ENCODE measurements around the gene FAM107B.

DNA sequence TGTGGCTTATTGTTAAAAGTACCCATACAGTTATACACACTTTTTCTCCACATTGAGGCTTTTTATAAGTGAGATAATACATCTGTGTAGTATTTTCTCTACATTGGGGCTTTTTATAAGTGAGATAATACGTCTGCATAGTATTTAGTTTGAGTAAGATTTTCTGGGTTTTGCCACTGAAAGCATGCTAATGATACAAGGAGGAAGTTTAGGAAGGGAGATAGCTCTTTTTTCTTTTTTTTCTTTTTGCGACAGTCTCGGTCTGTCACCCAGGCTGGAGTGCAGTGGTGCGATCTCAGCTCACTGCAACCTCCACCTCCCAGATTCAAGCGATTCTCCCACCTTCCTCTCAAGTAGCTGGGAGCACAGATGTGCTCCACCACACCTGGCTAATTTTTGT is 13.3 kb downstream of the FAM107B start:
- TF ChIP-seq, protein P1, sequence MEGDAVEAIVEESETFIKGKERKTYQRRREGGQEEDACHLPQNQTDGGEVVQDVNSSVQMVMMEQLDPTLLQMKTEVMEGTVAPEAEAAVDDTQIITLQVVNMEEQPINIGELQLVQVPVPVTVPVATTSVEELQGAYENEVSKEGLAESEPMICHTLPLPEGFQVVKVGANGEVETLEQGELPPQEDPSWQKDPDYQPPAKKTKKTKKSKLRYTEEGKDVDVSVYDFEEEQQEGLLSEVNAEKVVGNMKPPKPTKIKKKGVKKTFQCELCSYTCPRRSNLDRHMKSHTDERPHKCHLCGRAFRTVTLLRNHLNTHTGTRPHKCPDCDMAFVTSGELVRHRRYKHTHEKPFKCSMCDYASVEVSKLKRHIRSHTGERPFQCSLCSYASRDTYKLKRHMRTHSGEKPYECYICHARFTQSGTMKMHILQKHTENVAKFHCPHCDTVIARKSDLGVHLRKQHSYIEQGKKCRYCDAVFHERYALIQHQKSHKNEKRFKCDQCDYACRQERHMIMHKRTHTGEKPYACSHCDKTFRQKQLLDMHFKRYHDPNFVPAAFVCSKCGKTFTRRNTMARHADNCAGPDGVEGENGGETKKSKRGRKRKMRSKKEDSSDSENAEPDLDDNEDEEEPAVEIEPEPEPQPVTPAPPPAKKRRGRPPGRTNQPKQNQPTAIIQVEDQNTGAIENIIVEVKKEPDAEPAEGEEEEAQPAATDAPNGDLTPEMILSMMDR (IDR thresholded peaks at IDR 0.05) = no peak
- no peak for TF ChIP-seq POLR2A (IDR thresholded peaks at IDR 0.05)

All from thyroid gland (tissue), 4 donors.